H1 (cell line): Measurements from ENCODE around the gene PRSS50. TPM values are rescaled to one million over a fixed set of nuclear protein-coding genes. Genes with fewer than 3 reads are reported as not detected.
A peak's percentile ranks its signal among the peaks of the same experiment; 100 is the strongest.

Experiments
- CTCF ChIA-PET: fragments of 300-600 bp; sonication (Branson Sonifier 250); formaldehyde crosslinking; loops from one replicate; lab custom pipeline; 2021; ENCODE audit not compliant: partially characterized antibody; lab: Charles Lee
- POLR2A ChIA-PET: fragments of 300-600 bp; sonication (Branson Sonifier 250); formaldehyde crosslinking; loops from one replicate; lab custom pipeline; 2021; ENCODE audit warnings: inconsistent platforms; ENCODE audit not compliant: partially characterized antibody; lab: Charles Lee
- DNase-seq, 2 experiments: peaks; one replicate each; pipeline versions ENCODE4 v3.0.0 to v3.0.0-alpha.2; 2010 to 2022; ENCODE audit warnings: low spot score in 2 of 2, low read depth in 1 of 2, mixed read lengths in 1 of 2
- FAIRE-seq: peaks from 2 replicates; lab custom pipeline; 2011; peaks lifted over from hg19 to GRCh38; lab: Jason Lieb, UNC
- H2AFZ ChIP-seq: 2 replicates; pipeline ENCODE4 v1.8.1; 2012; ENCODE audit warnings: low read length, inconsistent platforms
- H2AK5ac ChIP-seq: 2 replicates; pipeline ENCODE4 v1.6.1; 2013; ENCODE audit warnings: low read depth, low read length
- H2BK120ac ChIP-seq: replicated peaks from 2 replicates; pipeline ENCODE3; 2013; ENCODE audit warnings: low read depth, low read length, inconsistent platforms
- H2BK12ac ChIP-seq: 2 replicates; pipeline ENCODE4 v1.6.1; 2013; ENCODE audit warnings: low read depth, low read length
- H2BK15ac ChIP-seq: 2 replicates; pipeline ENCODE4 v1.6.1; 2013; ENCODE audit warnings: low read length
- H2BK20ac ChIP-seq: 2 replicates; pipeline ENCODE4 v1.6.1; 2013; ENCODE audit warnings: low read length
- H2BK5ac ChIP-seq: 2 replicates; pipeline ENCODE4 v1.6.1; 2013; ENCODE audit warnings: low read depth, low read length
- H3K14ac ChIP-seq: 2 replicates; pipeline ENCODE4 v1.6.1; 2013; ENCODE audit warnings: inconsistent platforms; ENCODE audit not compliant: insufficient read length
- H3K18ac ChIP-seq: 2 replicates; pipeline ENCODE4 v1.6.1; 2013; ENCODE audit warnings: low read length; ENCODE audit errors: extremely low read depth
- H3K23ac ChIP-seq: 2 replicates; pipeline ENCODE4 v1.6.1; 2013; ENCODE audit warnings: inconsistent platforms; ENCODE audit not compliant: insufficient read length
- H3K23me2 ChIP-seq: 2 replicates; pipeline ENCODE4 v1.6.1; 2013; ENCODE audit warnings: low read depth, low read length
- H3K27ac ChIP-seq: 2 replicates; pipeline ENCODE4 v1.6.1; 2011; ENCODE audit warnings: low read depth, low read length, inconsistent platforms
- H3K27me3 ChIP-seq, 4 experiments: replicated peaks in 1 of 4; 1 replicate in 1 of 4; 2 replicates in 3 of 4; pipeline versions ENCODE4 v1.6.1 to v1.8.1; 2011 to 2013; ENCODE audit warnings: low read length in 3 of 4, mild to moderate bottlenecking in 3 of 4, inconsistent platforms in 2 of 4, mixed read lengths in 2 of 4, moderate library complexity in 1 of 4; ENCODE audit not compliant: control insufficient read depth in 3 of 4, insufficient read depth in 3 of 4; ENCODE audit errors: extremely low read depth in 1 of 4
- H3K36me3 ChIP-seq, 4 experiments: 2 replicates each; pipeline versions ENCODE4 v1.6.1 to v1.8.1; 2011 to 2013; ENCODE audit warnings: mild to moderate bottlenecking in 4 of 4, low read length in 3 of 4, moderate library complexity in 2 of 4, control low read depth in 1 of 4, inconsistent platforms in 1 of 4; ENCODE audit not compliant: insufficient read depth in 4 of 4, control insufficient read depth in 2 of 4
- H3K4ac ChIP-seq: replicated peaks from 2 replicates; pipeline ENCODE3; 2013; ENCODE audit warnings: low read length, low read depth, mixed read lengths, inconsistent platforms; ENCODE audit not compliant: insufficient read length
- H3K4me1 ChIP-seq, 4 experiments: replicated peaks in 1 of 4; 1 replicate in 1 of 4; 2 replicates in 3 of 4; pipeline versions ENCODE4 v1.6.1 to v1.8.1; 2011 to 2013; ENCODE audit warnings: low read length in 3 of 4, inconsistent platforms in 2 of 4, mixed read lengths in 1 of 4; ENCODE audit not compliant: insufficient read depth in 4 of 4, control insufficient read depth in 3 of 4
- H3K4me2 ChIP-seq, 2 experiments: 2 replicates each; pipeline versions ENCODE4 v1.6.1 to v1.8.1; 2011 to 2013; ENCODE audit warnings: low read depth in 2 of 2, low read length in 2 of 2, control low read depth in 1 of 2, inconsistent platforms in 1 of 2, mild to moderate bottlenecking in 1 of 2; ENCODE audit not compliant: insufficient read depth in 1 of 2
- H3K4me3 ChIP-seq, 4 experiments: fragments of 200-600, 300-600 bp in 1 of 4; sonication (generic), shearing (Covaris generic), sonication (Bioruptor Twin) in 1 of 4; 2 replicates each; pipeline versions ENCODE4 v1.5.1 to v1.8.1; 2011 to 2016; ENCODE audit warnings: low read length in 4 of 4, low read depth in 3 of 4, control low read depth in 2 of 4, inconsistent platforms in 2 of 4, mild to moderate bottlenecking in 2 of 4, mixed read lengths in 1 of 4, moderate library complexity in 1 of 4; ENCODE audit not compliant: insufficient read depth in 2 of 4; ENCODE audit errors: extremely low read depth in 1 of 4
- H3K56ac ChIP-seq: replicated peaks from 2 replicates; pipeline ENCODE3; 2013; ENCODE audit warnings: low read depth, mild to moderate bottlenecking, mixed read lengths, low read length, inconsistent platforms; ENCODE audit not compliant: insufficient read length
- H3K79me1 ChIP-seq: 2 replicates; pipeline ENCODE4 v1.6.1; 2013; ENCODE audit warnings: low read depth, low read length, control low read depth
- H3K79me2 ChIP-seq, 2 experiments: 2 replicates each; pipeline versions ENCODE4 v1.6.1 to v1.8.1; 2012 to 2013; ENCODE audit warnings: low read length in 2 of 2, mild to moderate bottlenecking in 2 of 2, inconsistent platforms in 1 of 2; ENCODE audit not compliant: insufficient read depth in 2 of 2, control insufficient read depth in 1 of 2
- H3K9ac ChIP-seq, 4 experiments: replicated peaks in 1 of 4; 1 replicate in 1 of 4; 2 replicates in 3 of 4; pipeline versions ENCODE4 v1.6.1 to v1.8.1; 2011 to 2013; ENCODE audit warnings: low read depth in 3 of 4, low read length in 3 of 4, control low read depth in 2 of 4, mild to moderate bottlenecking in 2 of 4, moderate library complexity in 2 of 4, inconsistent platforms in 1 of 4; ENCODE audit errors: extremely low read depth in 1 of 4
- H3K9me3 ChIP-seq, 2 experiments: 2 replicates each; pipeline versions ENCODE4 v1.6.1 to v1.8.1; 2012 to 2013; ENCODE audit warnings: mild to moderate bottlenecking in 2 of 2, moderate library complexity in 2 of 2, control low read depth in 1 of 2, inconsistent platforms in 1 of 2, low read depth in 1 of 2, low read length in 1 of 2, mixed read lengths in 1 of 2; ENCODE audit not compliant: insufficient read depth in 2 of 2
- H4K20me1 ChIP-seq, 2 experiments: replicated peaks in 1 of 2; 2 replicates each; pipeline versions ENCODE3 to v1.8.1; 2011 to 2013; ENCODE audit warnings: inconsistent platforms in 2 of 2, low read length in 2 of 2, mild to moderate bottlenecking in 1 of 2; ENCODE audit not compliant: insufficient read depth in 2 of 2, control insufficient read depth in 1 of 2
- H4K5ac ChIP-seq: 2 replicates; pipeline ENCODE4 v1.6.1; 2013; ENCODE audit warnings: low read length, low read depth, mixed read lengths, inconsistent platforms; ENCODE audit not compliant: insufficient read length
- H4K8ac ChIP-seq: 2 replicates; pipeline ENCODE4 v1.8.0; 2013; ENCODE audit warnings: mild to moderate bottlenecking, moderate library complexity, low read length, inconsistent platforms; ENCODE audit not compliant: insufficient read depth; ENCODE audit errors: extremely low read depth
- H4K91ac ChIP-seq: replicated peaks from 2 replicates; pipeline ENCODE3; 2013; ENCODE audit warnings: low read length, mixed read lengths, inconsistent platforms; ENCODE audit not compliant: insufficient read length
- CEBPB ChIP-seq: IDR thresholded peaks from 2 replicates; pipeline ENCODE4 v1.6.1; 2012; ENCODE audit warnings: low read depth, low read length
- MAFK ChIP-seq: IDR thresholded peaks from 2 replicates; pipeline ENCODE4 v1.6.1; 2012; ENCODE audit warnings: low read depth, mild to moderate bottlenecking, improper control_type of control experiment, low read length
- POLR2AphosphoS5 ChIP-seq: IDR thresholded peaks from 2 replicates; pipeline ENCODE4 v1.6.1; 2011; ENCODE audit warnings: low read depth, low read length
- WGBS, 2 experiments: shearing (Covaris generic) in 1 of 2; methylation state at CpG; one replicate each; pipeline versions ENCODE4 v1.1.6 to v1.1.7; 2013 to 2015; ENCODE audit warnings: low lambda C conversion rate in 2 of 2, mixed read lengths in 2 of 2, inconsistent platforms in 1 of 2, low coverage in 1 of 2, missing lambda C conversion rate in 1 of 2; ENCODE audit not compliant: insufficient replicate concordance in 2 of 2, insufficient coverage in 1 of 2, insufficient read length in 1 of 2; ENCODE audit errors: extremely low coverage in 1 of 2, missing lambda C conversion rate in 1 of 2; 5-methylcytosine and 5-hydroxymethylcytosine counted together
- polyA plus RNA-seq, 7 experiments: library from polyadenylated mRNA; depleted of rRNA in 3 of 7; stranded (reverse) in 5 of 7; unstranded in 2 of 7; fragments of >200 nt in 5 of 7; fragments of 200-250 nt in 2 of 7; gene quantifications; 1 replicate in 5 of 7; 2 replicates in 1 of 7; 4 replicates in 1 of 7; pipeline versions ENCODE4 v1.2.1 to v1.2.3, GENCODE V29; 2011 to 2013; ENCODE audit warnings: missing spikeins in 2 of 7, mixed read lengths in 2 of 7
- total RNA-seq: library from RNA; stranded (reverse); fragmentation: NEBNext Ultra II Directional; extraction: Animal tissue kit (Norgen Biotek cat#: 25700); gene quantifications from 2 replicates; pipeline ENCODE4 v1.2.1, GENCODE V29; 2021

The PRSS50 gene
- total and polyA plus RNA-seq, 2 of the 8 experiments (the other 6 are each of a cell fraction or from before 2014, with no cell fraction given) = 0.47 to 0.71 TPM

GRCh38 chr3:46667061-46667621 is 50.5 kb downstream of the PRSS50 start:
- H3K79me1 ChIP-seq = no peaks in the 10 kb centered on the region
- CTCF ChIA-PET = interaction anchor here (1.0 to 1.3 kb wide), 3 partner anchors 19 to 228 kb away, joined by 3 to 4 read pairs (median 3); no protein-coding TSS in a partner anchor
- no peak for FAIRE-seq
- H2BK20ac ChIP-seq = no peak overlapping the region
- H3K18ac ChIP-seq = no peak overlapping the region
- H4K5ac ChIP-seq = no peak overlapping the region
- H2AK5ac ChIP-seq = no peak overlapping the region
- no peaks in the 10 kb centered on the region for H3K9me3 ChIP-seq
- H4K91ac ChIP-seq = no peak overlapping the region
- no peak overlapping the region for H3K4me2 ChIP-seq
- DNase-seq = peak in 1 of 2 experiments; percentile 39
- no peak overlapping the region for H3K14ac ChIP-seq
- 0 out of 2 replicates have a peak overlapping the region, but pooled peaks have one; percentile 39 for H2BK12ac ChIP-seq
- no peaks in the 10 kb centered on the region for H3K79me2 ChIP-seq
- 89% methylated on average over 8 of the region's 8 CpGs; no CpG with 5 or more reads in 1 of the 2 experiments for WGBS, 2 experiments
- H3K27ac ChIP-seq = no peak overlapping the region
- H2BK5ac ChIP-seq = 0 out of 2 replicates have a peak overlapping the region, but pooled peaks have one; percentile 35
- no peaks in the 10 kb centered on the region for H4K20me1 ChIP-seq
- H2BK120ac ChIP-seq = no peak overlapping the region
- H3K4ac ChIP-seq = no peak overlapping the region
- H3K9ac ChIP-seq = no peak overlapping the region
- no peak overlapping the region for H3K23ac ChIP-seq
- no peaks in the 10 kb centered on the region for H3K23me2 ChIP-seq
- no peaks in the 10 kb centered on the region; a peak in 1 of 7 replicates for H3K27me3 ChIP-seq
- no peak overlapping the region for H2BK15ac ChIP-seq
- H3K56ac ChIP-seq = no peak overlapping the region
- peaks cover 6 to 14% (median 11%) of the 10 kb centered on the region in 4 experiments for H3K4me1 ChIP-seq
- no peak overlapping the region for H4K8ac ChIP-seq
- POLR2A ChIA-PET = interaction anchor here (0.6 kb wide), 1 partner anchor 27 kb away, joined by 4 read pairs; no protein-coding TSS in a partner anchor
- H3K36me3 ChIP-seq = no peaks in the 10 kb centered on the region
- TF ChIP-seq POLR2AphosphoS5 = no peak
- TF ChIP-seq MAFK = no peak
- TF ChIP-seq CEBPB = no peak
- no peak overlapping the region for H3K4me3 ChIP-seq
- H2AFZ ChIP-seq = no peak overlapping the region
